Keratinocyte (primary cell): ENCODE data around the gene DGCR8. TPM values are rescaled to one million over a fixed set of nuclear protein-coding genes. Genes with fewer than 3 reads are reported as not detected.

Experiments
- DNase-seq: peaks from one replicate; pipeline ENCODE4 v3.0.0-alpha.2; 2011; ENCODE audit warnings: low read depth, missing footprints, low spot score
- FAIRE-seq: peaks from 2 replicates; lab custom pipeline; 2011; peaks lifted over from hg19 to GRCh38; lab: Jason Lieb, UNC
- H2AFZ ChIP-seq: 2 replicates; pipeline ENCODE4 v1.6.0; 2012; ENCODE audit warnings: low read length, control low read depth, inconsistent platforms; ENCODE audit not compliant: control insufficient read depth
- H3K27ac ChIP-seq: 2 replicates; pipeline ENCODE4 v1.5.1; 2011; ENCODE audit warnings: low read length; ENCODE audit not compliant: control insufficient read depth, insufficient read depth
- H3K27me3 ChIP-seq: 3 replicates; pipeline ENCODE4 v1.6.0; 2011; ENCODE audit warnings: low read length; ENCODE audit not compliant: control insufficient read depth, insufficient read depth; ENCODE audit errors: extremely low read depth
- H3K36me3 ChIP-seq, 2 experiments: 2 replicates in 1 of 2; 3 replicates in 1 of 2; pipeline ENCODE4 v1.5.1; 2011; ENCODE audit warnings: low read length in 2 of 2, mild to moderate bottlenecking in 1 of 2; ENCODE audit not compliant: control insufficient read depth in 2 of 2, insufficient read depth in 2 of 2; ENCODE audit errors: extremely low read depth in 1 of 2
- H3K4me1 ChIP-seq: 3 replicates; pipeline ENCODE4 v1.5.1; 2011; ENCODE audit warnings: low read length; ENCODE audit not compliant: control insufficient read depth, insufficient read depth; ENCODE audit errors: extremely low read depth
- H3K4me2 ChIP-seq: 3 replicates; pipeline ENCODE4 v1.6.0; 2011; ENCODE audit warnings: low read depth, low read length; ENCODE audit not compliant: control insufficient read depth, insufficient read depth; ENCODE audit errors: extremely low read depth
- H3K4me3 ChIP-seq, 3 experiments: fragments of 200-600 bp in 1 of 3; sonication (generic) in 1 of 3; 2 replicates in 2 of 3; 3 replicates in 1 of 3; pipeline ENCODE4 v1.5.1; 2011 to 2016; ENCODE audit warnings: low read length in 3 of 3, mild to moderate bottlenecking in 3 of 3, control low read depth in 2 of 3, inconsistent platforms in 1 of 3, low read depth in 1 of 3, mixed read lengths in 1 of 3, mixed run types in 1 of 3, moderate library complexity in 1 of 3; ENCODE audit not compliant: control insufficient read depth in 2 of 3, insufficient read depth in 2 of 3; ENCODE audit errors: extremely low read depth in 1 of 3
- H3K79me2 ChIP-seq: 2 replicates; pipeline ENCODE4 v1.6.0; 2012; ENCODE audit warnings: low read length; ENCODE audit not compliant: control insufficient read depth, insufficient read depth
- H3K9ac ChIP-seq: 3 replicates; pipeline ENCODE4 v1.6.0; 2011; ENCODE audit warnings: low read length; ENCODE audit not compliant: control insufficient read depth, insufficient read depth; ENCODE audit errors: extremely low read depth
- H3K9me1 ChIP-seq: 3 replicates; pipeline ENCODE4 v1.6.0; 2011; ENCODE audit warnings: low read length; ENCODE audit not compliant: control insufficient read depth, insufficient read depth; ENCODE audit errors: extremely low read depth
- H3K9me3 ChIP-seq: 2 replicates; pipeline ENCODE4 v1.5.1; 2012; ENCODE audit warnings: low read depth, low read length; ENCODE audit not compliant: control insufficient read depth
- H4K20me1 ChIP-seq: 3 replicates; pipeline ENCODE4 v1.6.0; 2011; ENCODE audit warnings: low read length; ENCODE audit not compliant: control insufficient read depth, insufficient read depth; ENCODE audit errors: extremely low read depth
- CTCF ChIP-seq, 3 experiments: IDR thresholded peaks in 1 of 3; conservative IDR thresholded peaks in 1 of 3; optimal IDR thresholded peaks in 1 of 3; 2 replicates in 2 of 3; 3 replicates in 1 of 3; pipeline versions ENCODE3 to v1.5.1; 2011; ENCODE audit warnings: low read length in 3 of 3, mild to moderate bottlenecking in 3 of 3, moderate library complexity in 2 of 3, control low read depth in 1 of 3, inconsistent platforms in 1 of 3; ENCODE audit not compliant: insufficient read depth in 2 of 3; ENCODE audit errors: extremely low read depth in 1 of 3
- EZH2 ChIP-seq: IDR thresholded peaks from one replicate; pipeline ENCODE4 v1.6.1; 2012; ENCODE audit warnings: inconsistent platforms, mild to moderate bottlenecking, low read length, moderate library complexity
- dilution Hi-C: fragments of 300-500 bp; cut with MboI; formaldehyde crosslinking; loops from one replicate; pipeline ENCODE4 v1.7.0; 2020; ENCODE audit warnings: low sequenced_read_pairs; ENCODE audit not compliant: extremely low pct_ligation_motif_present
- polyA plus RNA-seq, 5 experiments: library from polyadenylated mRNA; depleted of rRNA in 3 of 5; stranded (reverse) in 3 of 5; stranded (forward) in 1 of 5; unstranded in 1 of 5; fragments of >200 nt; gene quantifications; 1 replicate in 1 of 5; 2 replicates in 3 of 5; 3 replicates in 1 of 5; pipeline versions ENCODE4 v1.2.1 to v1.2.3, GENCODE V29; 2011 to 2012; ENCODE audit warnings: missing spikeins in 2 of 5, low read depth in 1 of 5, low replicate concordance in 1 of 5

DGCR8 gene
- polyA plus RNA-seq, 1 donor (not counting 4 experiments of a cell fraction or from before 2014, with no cell fraction given), result 17.2 TPM

GRCh38 chr22:20090730-20091240, 10.7 kb downstream of the DGCR8 start:
- no peak overlapping the region for H3K4me2 ChIP-seq
- no peaks in the 10 kb centered on the region for H3K9me3 ChIP-seq
- H3K9ac ChIP-seq, result no peak overlapping the region
- H3K4me3 ChIP-seq, result no peak overlapping the region
- H3K79me2 ChIP-seq, result peaks cover 25% of the 10 kb centered on the region
- no peaks in the 10 kb centered on the region for H3K27me3 ChIP-seq
- H3K9me1 ChIP-seq, result no peaks in the 10 kb centered on the region
- no peak overlapping the region for H2AFZ ChIP-seq
- H3K36me3 ChIP-seq, result peaks cover 64 to 75% of the 10 kb centered on the region in 2 experiments
- FAIRE-seq, result no peak
- no peak overlapping the region for H3K27ac ChIP-seq
- TF ChIP-seq CTCF (optimal IDR thresholded peaks at IDR 0.05 in 1 of 3, IDR thresholded peaks at IDR 0.05 in 1 of 3, conservative IDR thresholded peaks at IDR 0.05 in 1 of 3; ENCODE audit: extremely low read depth in 1 of 3, insufficient read depth in 2 of 3, low read length in 3 of 3) (no peak), EZH2 (no peak)
- DNase-seq, result no peak
- dilution Hi-C loops, result no loop called here
- H3K4me1 ChIP-seq, result no peaks in the 10 kb centered on the region
- H4K20me1 ChIP-seq, result peaks cover 6% of the 10 kb centered on the region

- Histone ChIP-seq H3K4me2 (no peak overlapping the region), H4K20me1 (peaks cover 6% of the 10 kb centered on the region), H3K9me1 (no peaks in the 10 kb centered on the region), H3K36me3 (peaks cover 58 to 71% of the 10 kb centered on the region in 2 experiments), H3K79me2 (peaks cover 22% of the 10 kb centered on the region), H2AFZ (no peak overlapping the region), H3K27me3 (no peaks in the 10 kb centered on the region), H3K4me3 (no peak overlapping the region), H3K9me3 (no peaks in the 10 kb centered on the region), H3K9ac (no peak overlapping the region), H3K27ac (no peak overlapping the region), H3K4me1 (no peaks in the 10 kb centered on the region)
- TF ChIP-seq EZH2 (no peak), CTCF (optimal IDR thresholded peaks at IDR 0.05 in 1 of 3, IDR thresholded peaks at IDR 0.05 in 1 of 3, conservative IDR thresholded peaks at IDR 0.05 in 1 of 3; ENCODE audit: extremely low read depth in 1 of 3, insufficient read depth in 2 of 3, low read length in 3 of 3) (no peak)
- no peak for DNase-seq
- dilution Hi-C loops, result no loop called here
- FAIRE-seq, result no peak
Observed at GRCh38 chr22:20091690-20092476, 11.8 kb downstream of the DGCR8 start.
